ENCODE results near the gene EPHB1.

Gene EPHB1

DNA sequence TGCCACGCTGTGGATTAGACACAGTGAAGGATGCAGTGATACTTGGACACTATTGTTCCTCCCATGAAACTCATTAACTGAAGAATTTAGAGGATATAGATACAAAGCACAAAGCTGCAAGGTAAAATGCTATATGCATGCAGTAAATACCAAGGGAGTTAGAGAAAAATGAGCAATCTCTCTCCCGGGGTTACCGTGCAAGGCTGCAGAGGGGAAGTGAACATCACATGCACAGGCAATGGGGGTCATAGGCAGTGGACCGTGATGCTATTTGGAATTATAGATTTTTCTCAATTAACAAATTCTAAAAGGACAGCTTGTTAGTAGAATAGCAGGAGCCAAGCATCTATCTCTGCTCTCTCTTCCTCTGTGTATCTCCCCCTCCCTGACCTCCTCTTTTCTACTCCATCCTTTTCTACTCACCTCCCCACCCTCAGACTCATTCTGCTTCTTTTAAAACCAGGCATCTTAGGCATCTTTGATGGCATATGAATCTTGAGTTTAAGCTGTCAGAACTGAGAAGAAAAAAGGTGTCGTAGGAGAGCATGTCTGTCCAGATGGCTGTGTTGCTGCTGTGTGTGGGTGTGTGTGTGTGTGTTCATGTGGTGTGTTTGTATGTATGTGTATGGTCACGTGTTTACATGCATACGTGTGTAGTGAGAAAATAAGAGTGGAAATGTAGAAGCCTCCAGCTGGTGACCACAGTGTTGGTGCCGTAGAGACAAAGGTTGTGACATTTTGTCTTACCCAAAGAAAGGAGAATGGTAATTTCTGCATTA is 339.0 kb downstream of the EPHB1 start:
- no peak for DNase-seq (ENCODE audit: low read depth)

DNA sequence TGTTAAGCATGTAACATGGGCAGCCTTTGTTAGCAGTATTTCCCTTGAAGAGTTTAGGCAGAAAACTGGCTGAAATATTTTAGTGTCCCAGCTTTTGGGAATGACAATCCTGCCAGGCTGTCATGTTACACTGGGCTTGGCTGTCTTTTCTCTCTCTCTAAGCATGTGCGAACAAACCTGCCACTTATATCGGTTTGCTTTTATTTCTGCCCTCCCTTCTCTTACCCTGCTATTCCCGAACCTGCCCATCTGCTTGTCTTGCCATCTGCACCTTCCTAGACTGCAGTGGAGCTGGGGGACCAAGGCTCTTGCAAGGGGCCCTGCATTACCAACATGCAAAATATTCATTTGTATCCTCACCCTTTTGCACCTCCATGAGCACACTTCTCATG is 339.6 kb downstream of the EPHB1 start:
- DNase-seq (ENCODE audit: low read depth) = no peak

DNA sequence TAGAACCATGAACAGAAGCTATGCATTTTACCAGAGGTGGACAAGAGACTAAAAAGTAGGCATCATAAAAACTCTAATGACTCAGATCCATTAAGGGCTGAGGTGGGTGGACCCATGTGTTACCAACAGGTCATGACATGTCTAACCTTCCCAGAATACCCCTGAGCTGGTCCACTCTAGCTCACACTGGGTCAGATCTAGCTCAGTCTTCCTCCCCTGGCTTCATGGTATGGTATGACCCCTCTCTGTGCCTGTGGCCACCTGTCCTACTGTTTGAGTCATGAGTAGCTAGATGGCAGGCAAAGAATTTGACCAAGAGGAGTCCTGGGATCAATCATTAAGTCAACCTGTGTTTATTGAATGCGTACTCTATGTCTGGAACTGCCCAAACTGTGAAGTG is 340.4 kb downstream of the EPHB1 start:
- DNase-seq (ENCODE audit: low read depth) = no peak

DNA sequence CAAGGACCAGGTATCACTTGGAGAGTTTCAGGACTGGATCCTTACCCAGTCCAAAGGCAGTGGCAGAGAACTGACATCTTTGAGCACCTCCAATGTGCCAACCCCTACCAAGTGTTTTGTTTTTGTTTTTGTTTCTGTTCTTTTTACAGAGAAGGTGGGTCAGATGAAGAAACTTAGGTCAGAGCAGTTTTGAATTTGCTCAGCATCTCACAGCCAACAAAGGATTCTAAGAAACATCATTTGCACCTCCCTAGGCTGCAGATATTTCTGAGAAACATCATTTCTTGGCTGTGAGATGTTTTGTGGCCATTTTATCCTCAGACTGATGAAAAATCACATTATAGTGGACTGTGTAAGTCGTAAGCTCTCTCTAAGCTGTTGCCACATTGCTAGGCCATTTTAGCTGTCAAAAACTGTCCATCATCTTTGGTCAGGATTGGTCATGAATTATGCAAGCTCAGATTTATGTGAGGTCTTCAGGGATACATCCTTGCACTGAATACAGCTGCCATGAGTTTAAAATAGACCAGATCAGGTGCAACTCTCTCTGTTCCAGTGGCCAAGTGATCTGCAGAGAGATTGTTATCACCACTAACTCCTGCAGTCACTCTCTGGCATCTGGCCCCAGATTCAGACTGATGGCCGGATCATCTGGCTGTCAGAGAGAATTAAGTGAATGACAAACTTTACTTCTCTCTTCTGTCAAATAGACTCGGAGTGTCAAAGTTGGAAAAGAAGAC is 341.5 kb downstream of the EPHB1 start:
- DNase-seq (ENCODE audit: low read depth) = no peak

DNA sequence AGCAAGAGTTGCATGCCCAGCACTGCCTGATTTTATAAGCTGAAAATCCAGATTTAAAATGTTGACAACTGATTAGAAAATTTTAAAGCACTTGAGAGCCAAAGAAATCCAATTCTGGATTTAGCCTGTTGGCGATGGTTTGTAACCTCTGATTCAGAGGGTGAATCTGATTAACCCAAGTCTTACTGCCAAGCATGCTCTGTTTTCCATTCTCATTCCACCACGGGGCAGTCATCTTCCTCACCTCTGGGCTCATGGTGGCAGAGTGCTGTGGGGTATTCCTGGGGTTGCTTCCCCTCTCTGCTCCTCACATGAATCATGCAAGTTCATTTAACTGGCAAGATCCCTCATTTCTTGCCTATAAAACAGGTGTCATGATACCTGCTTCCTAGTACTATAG is 342.2 kb downstream of the EPHB1 start:
- DNase-seq (ENCODE audit: low read depth) = no peak

DNA sequence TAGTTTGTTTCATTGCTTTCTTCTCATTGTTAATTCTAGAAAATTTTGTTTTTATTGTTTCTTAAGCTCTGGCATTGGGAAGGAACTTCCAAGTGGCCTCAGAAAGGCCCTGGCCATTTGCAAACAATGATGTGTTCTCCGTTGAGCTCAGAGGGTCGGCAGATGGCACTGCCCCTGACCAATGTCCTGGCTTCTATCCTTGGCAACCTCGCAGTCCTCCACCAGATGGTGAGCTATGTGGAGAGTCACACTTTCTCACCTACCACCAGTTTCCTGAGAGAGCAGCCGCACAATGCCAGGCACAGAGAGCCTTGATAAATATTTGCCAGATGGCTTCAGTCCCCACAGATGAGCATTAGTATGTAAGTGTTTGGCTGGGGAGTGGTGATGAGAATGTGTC is 343.7 kb downstream of the EPHB1 start:
- no peak for DNase-seq (ENCODE audit: low read depth)

DNA sequence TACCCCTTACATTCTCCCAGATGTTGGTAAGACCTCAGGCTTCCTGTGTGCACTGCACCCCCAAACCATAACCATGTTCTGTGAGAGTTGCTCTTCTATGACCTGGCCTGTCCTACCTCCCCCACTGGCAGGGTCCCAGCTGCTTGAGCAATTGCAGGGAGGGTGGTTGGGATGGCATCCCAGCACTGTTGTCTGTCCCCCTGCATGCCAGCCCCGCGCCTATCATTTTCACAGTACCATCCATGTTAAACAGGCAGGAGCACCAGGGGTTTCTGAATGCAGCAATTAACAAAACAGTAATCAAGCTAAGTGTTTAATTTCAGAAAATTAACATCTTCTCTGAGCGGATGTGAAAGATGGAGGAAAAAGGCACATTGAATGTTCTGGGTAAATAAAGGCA is 345.5 kb downstream of the EPHB1 start:
- DNase-seq (ENCODE audit: low read depth) = no peak

DNA sequence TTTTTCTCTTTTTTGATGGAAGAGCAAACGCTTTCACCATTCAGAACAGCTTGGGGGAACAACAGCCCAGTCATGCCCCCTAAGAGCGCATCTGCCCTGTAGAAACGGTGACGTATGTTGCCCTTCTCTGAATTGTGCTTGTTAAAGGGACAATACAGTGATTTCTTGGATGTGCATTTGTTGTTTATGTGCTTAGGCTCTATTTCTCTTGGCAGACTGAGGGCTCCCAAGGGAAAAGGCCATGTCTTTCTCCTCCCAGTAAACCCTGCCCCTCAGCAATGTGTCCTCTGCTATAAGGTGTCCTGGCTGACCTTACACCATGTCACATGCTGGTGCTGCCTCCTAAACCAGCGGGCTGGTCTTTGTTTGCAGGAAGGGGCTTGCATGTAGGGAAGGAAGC is 346.1 kb downstream of the EPHB1 start:
- DNase-seq (ENCODE audit: low read depth) = no peak

DNA sequence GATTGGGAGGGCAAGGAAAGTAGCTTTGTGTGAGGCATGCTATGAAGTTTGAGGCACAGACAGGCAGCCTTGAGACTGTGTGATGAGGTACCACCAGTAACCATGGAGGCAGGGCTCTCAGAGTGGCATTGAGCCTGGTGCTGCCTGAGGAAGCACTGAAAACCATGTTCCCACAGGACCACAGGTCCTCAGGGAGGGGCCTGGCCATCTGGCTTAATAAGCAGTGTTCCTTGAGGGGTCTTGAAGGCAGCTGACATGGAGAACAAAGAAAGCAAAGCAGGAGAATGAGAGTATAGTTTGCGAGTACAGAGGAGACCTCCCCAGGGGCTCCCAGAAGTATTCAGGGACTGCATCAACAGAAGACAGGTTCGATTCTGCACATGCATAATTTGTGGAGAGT is 346.6 kb downstream of the EPHB1 start:
- DNase-seq (ENCODE audit: low read depth) = no peak

DNA sequence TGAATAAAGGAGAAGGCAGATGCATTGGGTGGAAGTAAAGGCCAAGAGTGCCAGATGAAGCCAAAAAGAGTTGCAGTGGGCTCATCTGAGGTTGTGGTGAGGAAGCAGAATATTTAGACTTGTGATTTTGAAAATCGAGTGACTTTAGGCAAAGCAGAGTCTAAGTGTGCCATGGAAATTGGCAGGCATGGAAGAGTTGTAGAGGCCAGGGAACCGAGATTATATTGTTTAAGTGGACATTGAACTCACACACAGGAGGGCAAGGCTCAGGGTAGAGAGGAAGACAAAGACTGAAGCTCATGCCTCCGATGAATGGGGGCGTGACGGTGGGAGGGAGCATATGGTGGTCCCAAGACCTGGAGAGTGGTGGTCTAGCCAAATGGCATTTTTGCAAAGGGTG is 347.5 kb downstream of the EPHB1 start:
- DNase-seq (ENCODE audit: low read depth) = no peak

DNA sequence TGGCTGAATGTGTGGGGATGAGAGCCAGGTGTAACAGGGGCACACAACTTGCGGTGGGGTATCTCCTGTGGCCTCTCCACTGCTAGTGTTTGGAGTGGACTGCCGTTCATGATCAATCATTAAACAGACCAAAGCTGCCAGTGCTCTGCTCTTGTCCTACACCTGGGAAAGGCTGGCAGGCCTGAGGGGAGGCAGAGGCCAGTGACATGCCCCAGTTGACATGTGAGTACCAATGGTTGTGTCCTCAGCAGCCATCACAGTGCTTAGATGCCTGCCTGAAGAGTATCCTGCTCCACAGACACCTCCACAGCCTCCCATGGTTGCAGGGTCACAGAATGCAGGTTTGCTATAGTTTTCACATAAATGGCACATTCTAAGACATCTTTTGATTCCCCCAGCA is 348.4 kb downstream of the EPHB1 start:
- no peak for DNase-seq (ENCODE audit: low read depth)

DNA sequence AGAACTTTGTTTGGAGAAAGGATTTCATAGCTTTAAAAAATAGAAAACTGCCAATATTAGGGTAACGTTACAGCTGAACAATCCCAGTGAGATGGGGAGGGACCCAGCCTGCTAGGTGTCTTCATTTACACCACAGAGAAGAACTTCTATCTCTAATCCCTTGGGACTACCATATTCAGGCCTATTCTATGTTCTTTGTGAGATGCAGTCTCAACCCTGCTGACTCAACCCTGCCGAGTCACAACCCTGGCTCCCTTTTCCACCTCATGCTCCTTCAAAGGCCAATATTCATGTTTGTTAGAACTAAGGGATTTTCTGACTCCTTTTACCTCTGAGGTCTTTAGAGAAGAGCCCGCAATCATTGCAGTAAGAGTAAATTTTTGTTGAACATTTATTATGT is 350.5 kb downstream of the EPHB1 start:
- no peak for DNase-seq (ENCODE audit: low read depth)

DNA sequence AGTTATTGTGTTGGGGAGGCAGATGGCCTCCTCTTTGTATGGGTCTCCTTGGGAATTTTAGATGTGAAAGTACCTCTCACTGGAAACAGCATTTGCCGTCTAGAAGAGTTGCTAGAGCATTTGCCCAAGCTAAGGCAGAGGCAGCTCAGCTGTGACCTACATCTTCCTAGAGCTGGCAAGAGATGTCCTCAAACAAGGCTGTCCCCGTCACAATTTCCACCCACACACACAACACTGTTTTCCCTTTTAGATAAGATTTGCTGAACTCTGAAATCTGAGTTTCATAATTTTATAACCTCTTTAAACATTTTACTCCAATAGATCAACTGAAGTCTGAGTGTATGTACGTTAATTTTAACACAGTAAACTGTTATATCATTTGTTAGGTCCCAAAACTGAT is 352.6 kb downstream of the EPHB1 start:
- no peak for DNase-seq (ENCODE audit: low read depth)

DNA sequence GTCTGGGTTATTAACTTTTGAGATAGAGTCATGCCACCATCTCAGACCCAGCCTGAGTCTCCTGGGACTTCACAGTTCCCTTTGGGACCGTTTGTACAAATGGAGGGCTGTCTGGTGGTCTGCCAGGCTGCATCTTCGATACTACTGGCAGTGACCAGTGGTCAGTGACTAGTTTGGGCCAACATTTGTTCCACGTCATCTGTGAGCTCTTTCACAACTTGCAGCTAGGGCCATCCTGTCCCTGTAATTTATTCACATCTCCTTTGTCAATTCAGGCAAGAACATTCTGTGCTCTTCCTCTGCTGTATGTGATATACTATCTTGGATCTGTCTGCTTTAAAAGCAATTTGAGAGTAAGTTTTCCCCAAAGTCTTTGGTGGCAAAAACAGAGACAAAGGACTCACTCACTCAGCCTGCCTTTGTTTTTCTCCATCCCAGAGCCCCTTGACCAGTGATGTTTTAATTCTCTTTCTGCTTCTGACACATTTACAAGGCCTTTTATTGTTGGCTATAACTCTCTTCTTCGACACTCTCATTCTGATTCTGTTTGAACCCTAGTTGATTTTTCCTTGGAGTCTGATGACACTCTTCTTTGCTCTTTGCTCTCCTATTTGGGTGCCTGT is 353.4 kb downstream of the EPHB1 start:
- no peak for DNase-seq (ENCODE audit: low read depth)

DNA sequence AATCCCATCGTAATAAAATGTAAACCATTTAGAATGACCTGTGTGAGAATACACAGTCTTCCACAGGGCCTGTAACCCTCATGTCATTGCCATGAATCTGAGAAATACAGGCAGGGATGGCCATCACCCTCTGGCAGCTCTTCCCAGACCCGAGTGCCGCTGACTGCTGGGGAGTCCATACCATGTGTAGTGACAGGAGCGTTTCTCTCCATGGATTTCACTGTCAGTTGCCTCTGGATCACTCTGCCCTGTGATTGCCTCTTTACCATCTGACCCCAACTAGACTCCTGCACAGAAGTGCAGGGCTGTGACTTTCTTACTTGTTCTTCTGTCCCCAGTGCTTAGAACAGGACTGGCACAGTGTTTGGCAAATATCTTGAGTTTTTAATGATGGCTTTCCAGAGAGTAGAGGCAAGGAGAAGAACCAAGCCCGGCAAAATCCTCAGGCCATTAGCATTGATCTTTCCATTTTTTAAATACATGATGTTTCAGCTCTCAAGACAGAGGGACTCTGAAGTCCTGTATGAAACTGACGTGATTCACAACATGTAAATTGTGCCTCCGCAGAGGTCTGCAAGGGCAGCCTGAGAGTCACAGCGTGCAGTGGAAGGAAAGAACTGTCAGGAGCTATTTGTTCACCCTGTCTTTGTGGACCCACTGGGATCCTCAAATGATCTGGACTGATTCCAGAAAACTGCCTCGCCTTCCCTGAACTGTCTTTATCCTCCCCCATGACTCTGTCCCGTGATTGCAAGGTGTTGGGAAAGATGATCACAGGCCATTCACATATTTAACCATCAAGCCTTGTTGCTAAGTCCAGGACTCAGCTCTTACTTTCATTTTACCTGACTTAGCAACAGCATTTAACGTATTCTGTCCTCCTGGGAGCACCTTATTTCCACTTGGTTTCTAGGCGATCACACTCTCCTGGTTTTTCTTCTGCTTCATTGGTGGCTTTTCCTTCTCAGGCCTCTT is 354.9 kb downstream of the EPHB1 start:
- DNase-seq (ENCODE audit: low read depth) = no peak

DNA sequence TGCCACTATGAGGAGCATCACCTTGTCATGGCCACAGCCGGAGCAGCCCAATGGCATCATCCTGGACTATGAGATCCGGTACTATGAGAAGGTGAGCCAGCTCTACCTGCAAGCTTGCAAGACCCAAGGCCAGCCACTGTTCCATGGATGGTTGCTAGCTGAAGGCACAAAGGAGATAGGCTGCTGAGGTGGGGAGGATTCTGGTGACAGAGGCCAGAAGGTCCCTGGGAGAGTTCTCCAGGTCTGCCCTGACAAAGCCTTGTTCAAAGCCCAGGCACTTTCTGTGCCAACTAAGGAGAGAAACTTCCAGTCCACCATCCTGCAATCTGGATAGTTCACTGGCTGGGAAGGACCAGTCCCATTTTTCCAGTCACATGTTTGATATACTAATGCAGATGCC is 359.1 kb downstream of the EPHB1 start:
- DNase-seq (ENCODE audit: low read depth) = no peak

DNA sequence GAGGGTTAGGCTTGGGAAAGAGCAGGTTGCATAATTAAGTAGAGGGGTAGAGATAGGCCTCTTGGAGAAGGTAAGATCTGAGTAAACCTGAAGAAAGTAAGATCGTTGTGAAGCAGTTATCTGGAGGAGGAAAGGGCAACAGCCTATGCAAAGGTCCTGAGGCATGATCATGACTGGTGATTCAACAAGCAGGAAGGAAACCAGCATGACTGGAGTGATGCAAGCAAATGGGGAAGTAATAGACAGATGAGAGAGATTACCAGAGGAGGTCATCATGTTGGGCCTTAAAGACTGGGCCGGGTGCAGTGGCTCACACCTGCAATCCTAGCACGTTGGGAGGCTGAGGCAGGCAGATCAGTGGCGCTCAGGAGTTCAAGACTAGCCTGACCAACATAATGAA is 360.2 kb downstream of the EPHB1 start:
- no peak for DNase-seq (ENCODE audit: low read depth)

DNA sequence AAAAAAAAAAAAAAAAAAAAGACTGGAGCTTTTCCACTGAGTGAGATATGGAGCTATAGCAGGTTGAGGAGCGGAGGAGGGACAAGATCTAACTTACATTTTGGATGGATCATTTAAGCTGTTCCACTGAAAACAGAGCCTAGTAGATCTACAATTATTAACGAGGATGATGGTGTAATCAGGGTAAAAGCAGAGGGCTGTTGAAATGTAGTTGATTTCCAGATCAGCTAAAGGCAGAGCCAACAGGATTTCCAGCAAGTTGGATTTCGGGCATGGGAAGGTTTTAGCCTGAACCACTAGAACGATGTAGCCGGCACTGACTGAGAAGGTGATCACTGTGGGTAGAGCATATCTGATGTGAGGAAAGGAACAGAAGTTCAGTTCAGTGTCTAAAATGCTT is 360.7 kb downstream of the EPHB1 start:
- no peak for DNase-seq (ENCODE audit: low read depth)

DNA sequence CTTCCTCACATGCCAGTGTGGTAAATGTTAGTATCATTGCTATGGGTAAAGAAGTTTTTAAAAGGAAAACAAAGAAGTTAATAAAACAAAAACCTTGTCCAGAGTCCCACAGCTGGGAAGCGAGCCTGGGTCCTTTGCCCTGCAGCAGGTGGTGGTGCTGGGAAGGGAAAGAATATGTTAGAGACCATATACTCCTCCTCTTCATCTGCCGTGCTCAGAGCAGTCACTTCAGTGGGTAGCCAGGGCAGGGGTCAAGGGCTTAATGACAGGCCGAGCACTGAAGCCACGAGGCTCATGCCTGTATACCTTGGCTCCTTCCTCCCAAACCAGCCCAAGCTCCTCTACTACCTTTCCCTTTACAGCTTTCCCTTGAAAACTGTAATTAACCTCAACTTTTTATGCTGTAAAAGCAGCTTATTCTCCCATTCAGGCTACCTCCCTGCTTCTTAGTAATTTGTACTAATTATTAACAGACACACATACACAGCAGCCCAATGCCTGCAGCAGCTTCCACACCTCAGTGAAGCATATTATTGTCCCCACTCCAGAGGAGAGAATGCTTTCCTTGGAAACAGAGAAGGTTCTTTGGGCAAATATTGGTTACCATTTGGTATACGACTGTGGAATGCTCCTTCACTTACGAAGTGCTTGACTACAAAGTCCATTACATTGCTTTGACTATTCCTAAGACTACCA is 362.1 kb downstream of the EPHB1 start:
- no peak for DNase-seq (ENCODE audit: low read depth)

DNA sequence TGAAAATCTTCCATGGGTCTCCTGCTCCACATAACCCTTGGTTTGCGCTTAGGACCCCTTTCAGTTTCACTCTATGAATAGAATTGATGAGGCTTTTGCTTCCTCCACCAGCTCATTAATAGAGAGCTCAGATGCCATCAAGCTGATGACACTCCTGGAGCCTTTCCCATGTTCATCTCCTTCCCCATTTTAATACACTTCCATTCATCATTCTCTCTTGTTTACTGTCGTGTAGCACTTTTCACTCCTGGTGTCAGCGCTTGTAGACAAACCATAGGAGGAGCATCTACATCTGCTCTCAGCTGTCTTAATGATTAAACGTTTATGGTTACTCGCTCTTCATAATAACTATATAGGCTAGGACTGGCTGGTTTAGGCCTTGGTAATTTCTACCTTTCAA is 363.5 kb downstream of the EPHB1 start:
- DNase-seq (ENCODE audit: low read depth) = no peak

DNA sequence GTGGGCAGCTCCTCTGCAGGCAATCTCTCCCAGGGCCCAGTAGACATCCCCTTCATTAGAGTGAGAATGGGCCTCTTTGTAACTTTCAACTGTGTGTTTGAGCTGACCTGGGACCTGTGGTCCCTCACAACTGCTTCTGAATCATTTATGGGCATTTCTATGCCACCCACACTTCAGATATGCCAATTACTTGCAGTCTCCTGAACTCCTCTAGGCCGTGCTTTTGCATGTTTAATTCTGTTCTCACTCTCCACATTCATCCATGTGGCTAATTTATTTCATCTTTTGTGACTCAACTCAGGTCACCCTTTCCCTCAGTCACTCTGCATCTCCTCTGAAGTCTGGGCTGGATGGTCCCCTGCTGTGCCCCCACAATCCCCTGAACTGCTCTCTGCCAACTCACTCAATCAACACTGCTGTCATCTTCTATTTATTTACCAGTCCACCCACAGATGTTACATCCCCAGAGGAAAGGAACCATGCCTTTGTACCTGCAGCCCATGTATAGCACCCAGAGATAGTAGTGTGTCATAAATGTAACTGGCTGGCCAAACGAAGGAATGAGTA is 364.7 kb downstream of the EPHB1 start:
- DNase-seq (ENCODE audit: low read depth) = no peak
